Astrocyte of the spinal cord (primary cell): ENCODE results near the gene SLC24A5.

Experiments
- DNase-seq: peaks from one replicate; pipeline ENCODE4 v3.0.0; 2011; ENCODE audit warnings: low read depth, low spot score
- H3K4me3 ChIP-seq: 2 replicates; pipeline ENCODE4 v1.5.1; 2011; ENCODE audit warnings: low read depth, mild to moderate bottlenecking, low read length, moderate library complexity
- CTCF ChIP-seq: IDR thresholded peaks from 2 replicates; pipeline ENCODE4 v1.5.1; 2012; ENCODE audit warnings: low read depth, mild to moderate bottlenecking, low read length, inconsistent platforms
- in situ Hi-C: cut with HindIII; loops from 2 replicates; pipeline ENCODE4 v1.10.0; 2017; ENCODE audit warnings: low sequenced_read_pairs

SLC24A5 gene

GRCh38 chr15:48085591-48085930 lies 35.2 kb upstream of the SLC24A5 start:
- in situ Hi-C loops: no loop called here
- TF ChIP-seq CTCF: no peak
- no peak for DNase-seq
- H3K4me3 ChIP-seq: no peak overlapping the region

GRCh38 chr15:48086133-48086532 lies 34.7 kb upstream of the SLC24A5 start:
- H3K4me3 ChIP-seq: no peak overlapping the region
- no peak for TF ChIP-seq CTCF
- in situ Hi-C loops: no loop called here
- DNase-seq: no peak

- no peak overlapping the region for H3K4me3 ChIP-seq
- in situ Hi-C loops: no loop called here
- no peak for TF ChIP-seq CTCF
- peak; percentile 51 for DNase-seq
Observed at GRCh38 chr15:48086576-48086975, 34.2 kb upstream of the SLC24A5 start.

GRCh38 chr15:48087844-48088243 lies 32.9 kb upstream of the SLC24A5 start:
- DNase-seq: no peak
- no peak overlapping the region for H3K4me3 ChIP-seq
- in situ Hi-C loops: no loop called here
- no peak for TF ChIP-seq CTCF

GRCh38 chr15:48089702-48090101 lies 31.1 kb upstream of the SLC24A5 start:
- no peak for DNase-seq
- in situ Hi-C loops: no loop called here
- no peak for TF ChIP-seq CTCF
- no peak overlapping the region for H3K4me3 ChIP-seq

GRCh38 chr15:48090115-48090514 lies 30.7 kb upstream of the SLC24A5 start:
- H3K4me3 ChIP-seq: no peak overlapping the region
- TF ChIP-seq CTCF: no peak
- no peak for DNase-seq
- in situ Hi-C loops: no loop called here

GRCh38 chr15:48090666-48091065 lies 30.1 kb upstream of the SLC24A5 start:
- no peak overlapping the region for H3K4me3 ChIP-seq
- in situ Hi-C loops: no loop called here
- TF ChIP-seq CTCF: no peak
- DNase-seq: no peak
